ENCODE measurements around the gene PRRT3.

GRCh38 chr3:9970020-9970652, 17.9 kb upstream of the PRRT3 start:
- TF ChIP-seq CTCF (conservative IDR thresholded peaks at IDR 0.05 in 1 of 2, IDR thresholded peaks at IDR 0.05 in 1 of 2; ENCODE audit: extremely low read depth in 1 of 2, insufficient read depth in 1 of 2, low read depth in 1 of 2, low read length in 2 of 2): no peak
- no peak for TF ChIP-seq EZH2 (IDR thresholded peaks at IDR 0.05; ENCODE audit: borderline replicate concordance, low read length)

Data from mammary epithelial cell (primary cell).